HG02798 (cell line): ENCODE data around the gene USP32.

ENCODE experiments used
- ATAC-seq: cut with Tn5 transposase; IDR thresholded peaks from one replicate; pipeline ENCODE4 v1.9.1; 2021; ENCODE audit warnings: mild to moderate bottlenecking; ENCODE audit not compliant: unreplicated experiment, poor library complexity

USP32 gene

DNA sequence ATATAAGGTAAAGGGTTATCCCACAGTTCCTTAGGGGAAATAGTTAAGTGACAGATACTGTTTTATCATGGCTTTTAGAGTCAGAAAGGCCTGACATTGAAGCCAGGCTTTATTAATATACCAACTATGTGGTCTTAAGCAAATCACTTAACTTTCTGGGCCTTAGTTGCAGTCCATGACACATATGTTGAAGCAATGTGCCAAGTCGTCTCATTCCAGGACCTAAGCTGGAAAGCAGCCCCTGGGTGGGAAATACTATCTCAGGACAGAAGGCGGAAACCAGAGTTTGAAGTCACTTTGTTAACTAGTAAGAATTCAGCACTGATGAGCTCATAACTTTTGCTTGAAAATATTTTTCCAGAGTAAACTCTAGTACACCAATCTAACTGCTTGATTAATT, 80.0 kb downstream of the USP32 start:
- no peak for ATAC-seq

DNA sequence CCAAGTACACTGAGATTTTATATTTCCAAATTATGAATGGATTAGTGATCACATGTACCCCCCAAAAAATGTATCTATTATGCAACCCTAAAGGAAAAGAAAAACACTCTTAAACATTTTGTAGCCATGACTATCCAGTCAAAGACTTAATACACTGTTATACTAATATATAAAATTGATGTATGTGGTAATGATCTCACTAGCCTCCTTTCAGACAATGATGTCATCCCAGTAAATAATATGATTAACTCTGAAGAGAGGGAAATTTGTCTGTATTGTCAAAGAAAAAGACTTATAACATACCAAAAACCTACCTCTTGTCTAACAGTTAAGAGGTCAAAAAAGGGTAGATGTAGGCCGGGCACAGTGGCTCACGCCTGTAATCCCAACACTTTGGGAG, 80.7 kb downstream of the USP32 start:
- no peak for ATAC-seq

DNA sequence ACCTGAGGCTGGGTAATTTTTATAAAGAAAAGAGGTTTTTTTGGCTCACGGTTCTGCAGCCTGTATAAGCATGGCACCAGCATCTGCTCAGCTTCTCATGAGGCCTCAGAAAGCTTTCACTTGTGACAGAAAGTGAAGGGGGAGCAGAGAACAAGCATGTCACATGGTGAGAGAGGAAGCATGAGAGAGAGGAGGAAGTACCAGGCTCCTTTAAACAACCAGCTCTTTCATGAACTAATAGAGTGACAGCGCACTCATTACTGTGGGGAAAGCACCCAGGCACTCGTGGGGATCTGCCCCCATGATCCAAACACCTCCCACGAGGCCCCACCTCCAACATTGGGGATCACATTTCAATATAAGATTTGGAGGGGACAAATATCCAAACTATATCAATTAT, 86.8 kb downstream of the USP32 start:
- ATAC-seq = peak; percentile 80

GRCh38 chr17:60304502-60304901, 87.4 kb downstream of the USP32 start:
- no peak for ATAC-seq

DNA sequence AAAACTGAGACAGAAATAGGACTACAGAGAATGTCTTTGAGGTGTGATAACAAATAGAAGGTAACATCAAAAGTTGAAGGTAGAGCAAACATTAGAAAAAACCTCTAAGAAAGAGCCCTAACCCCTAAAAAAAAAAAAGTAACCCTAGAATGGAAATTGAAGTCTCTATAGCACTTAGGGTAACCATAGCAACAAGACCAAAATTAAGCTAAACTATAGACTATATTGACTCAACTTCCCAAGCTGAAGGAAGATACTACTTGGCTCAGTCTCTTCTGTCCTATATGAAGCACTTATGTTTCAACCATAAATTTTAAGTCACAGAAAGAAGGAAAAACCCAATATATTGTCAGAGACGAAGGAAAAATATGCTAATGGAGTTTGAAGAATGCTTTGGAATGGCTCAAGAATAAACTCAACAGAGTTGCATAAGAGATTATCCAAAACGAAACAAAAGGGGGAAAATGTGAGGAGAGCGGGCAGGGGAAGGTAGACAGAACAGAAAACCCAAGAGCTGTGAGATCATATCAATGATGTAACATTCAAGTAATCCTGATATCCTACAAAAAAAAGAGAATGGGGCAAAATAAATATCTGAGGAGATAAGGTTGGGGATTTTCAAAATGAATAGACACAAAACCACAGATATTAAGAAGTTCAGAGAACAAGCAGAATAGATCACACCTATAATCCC, 88.4 kb downstream of the USP32 start:
- no peak for ATAC-seq

- ATAC-seq = no peak
These were observed 90.3 kb downstream of the USP32 start for GRCh38 chr17:60301649-60302048.

DNA sequence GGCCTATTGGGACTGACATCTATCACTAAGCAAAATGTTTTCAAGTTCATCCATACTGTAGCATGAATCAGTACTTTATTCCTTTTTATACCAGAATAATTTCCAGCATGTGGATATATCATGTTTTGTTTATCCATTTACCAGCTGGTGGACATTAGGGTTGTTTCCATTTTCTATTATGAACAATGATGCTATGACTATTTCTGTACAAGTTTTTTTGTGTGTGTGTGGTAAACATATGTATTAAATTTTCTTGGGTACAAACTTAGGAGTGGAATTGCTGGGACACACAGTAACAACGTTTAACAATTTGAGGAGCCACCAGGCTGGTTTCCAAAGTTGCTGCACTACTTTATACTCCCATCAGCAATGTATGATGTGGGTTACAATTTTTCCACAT, 91.0 kb downstream of the USP32 start:
- no peak for ATAC-seq

GRCh38 chr17:60300011-60300410, 91.9 kb downstream of the USP32 start:
- ATAC-seq = no peak

GRCh38 chr17:60297760-60298401, 94.1 kb downstream of the USP32 start:
- no peak for ATAC-seq

DNA sequence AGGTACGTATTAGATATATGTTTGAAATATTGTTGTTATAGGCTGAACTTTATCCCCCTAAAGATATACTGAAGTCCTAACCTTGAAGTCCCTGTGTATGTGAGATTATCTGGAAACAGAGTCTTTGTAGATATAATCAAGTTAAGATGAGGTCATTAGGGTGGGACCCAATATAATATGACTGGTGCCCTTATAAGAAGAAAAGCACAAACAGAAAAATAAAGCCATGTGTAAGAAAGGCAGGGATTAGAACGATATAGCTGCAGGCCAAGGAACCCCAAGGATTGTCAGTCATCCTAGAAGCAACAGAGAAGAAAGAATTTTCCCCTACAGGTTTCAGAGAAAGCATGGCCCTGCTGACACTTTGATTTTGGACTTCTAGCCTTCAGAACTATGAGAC, 95.8 kb downstream of the USP32 start:
- no peak for ATAC-seq

DNA sequence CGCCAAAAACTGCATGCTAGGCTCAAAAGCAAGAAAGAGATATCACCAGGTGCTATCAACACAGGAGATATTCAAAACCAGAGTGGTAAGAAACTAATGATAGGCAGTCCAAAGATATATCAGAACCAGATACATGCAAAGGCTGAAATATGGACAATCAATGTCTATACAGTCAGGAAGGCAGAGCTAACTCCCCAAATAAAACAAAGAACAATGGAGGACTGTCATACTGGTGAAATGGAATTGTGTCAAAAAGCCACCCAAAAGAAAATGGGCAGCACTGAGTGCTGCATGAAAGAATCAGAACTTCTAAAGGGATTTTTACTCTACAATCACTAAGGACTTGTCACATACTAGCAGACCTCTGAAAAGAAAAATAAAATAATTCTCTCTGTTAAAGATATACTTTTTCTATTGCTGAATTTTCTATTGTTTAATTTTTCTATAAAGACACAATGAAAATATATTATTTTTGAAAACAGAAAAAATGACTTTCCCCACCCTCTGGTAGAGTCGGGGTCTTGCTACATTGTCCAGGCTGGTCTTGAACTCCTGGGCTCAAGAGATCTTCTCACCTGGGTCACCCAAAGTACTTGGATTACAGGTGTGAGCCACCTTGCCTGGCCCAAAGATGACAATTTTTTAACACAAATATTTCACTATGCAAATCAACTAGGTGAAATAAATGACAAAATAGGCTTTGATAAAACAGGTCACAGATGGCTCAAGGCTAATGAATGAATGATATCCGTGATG, 98.2 kb downstream of the USP32 start:
- no peak for ATAC-seq

- no peak for ATAC-seq
These were observed 99.2 kb downstream of the USP32 start for GRCh38 chr17:60292697-60293096.

GRCh38 chr17:60284709-60285108, 107.2 kb downstream of the USP32 start:
- ATAC-seq = no peak

GRCh38 chr17:60283816-60284215, 108.1 kb downstream of the USP32 start:
- no peak for ATAC-seq

DNA sequence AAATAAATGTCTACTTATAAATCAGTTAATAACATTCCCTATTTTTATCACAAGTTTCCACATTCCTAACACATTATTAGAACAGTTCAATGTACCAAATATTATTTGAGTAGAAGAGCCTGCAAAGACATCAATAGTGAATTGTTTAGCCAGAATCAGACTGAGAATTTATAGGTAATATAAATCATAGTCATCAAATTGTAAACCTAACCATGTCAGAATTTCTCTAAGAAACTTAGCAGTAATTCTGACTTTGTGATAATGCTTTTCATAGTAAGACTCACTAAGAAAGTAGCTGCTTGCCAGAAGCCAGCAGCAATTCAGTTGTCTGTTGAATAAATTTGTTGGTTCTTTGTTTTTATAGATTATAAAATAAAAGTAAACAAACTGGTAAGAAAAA, 111.3 kb downstream of the USP32 start:
- no peak for ATAC-seq

GRCh38 chr17:60278237-60278636, 113.7 kb downstream of the USP32 start:
- no peak for ATAC-seq

GRCh38 chr17:60277258-60277657, 114.7 kb downstream of the USP32 start:
- ATAC-seq = no peak

DNA sequence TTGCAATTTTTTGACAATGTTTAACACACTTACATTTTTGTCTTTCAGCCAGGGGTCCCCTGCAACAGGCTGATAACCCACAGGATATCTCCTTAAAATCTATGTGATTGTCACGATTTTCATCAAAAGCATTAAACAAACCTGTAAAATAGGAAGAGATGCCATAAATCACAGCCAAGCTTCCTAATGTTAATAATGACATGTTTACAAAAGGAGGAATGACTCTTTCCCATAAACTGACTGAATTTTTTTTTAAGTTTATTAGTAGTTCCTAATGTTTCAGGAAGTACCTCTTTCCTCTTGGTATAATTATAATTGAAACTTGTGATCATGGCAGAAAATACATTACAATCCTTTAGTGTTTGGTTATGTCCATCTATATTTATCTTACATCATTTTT, 122.5 kb downstream of the USP32 start:
- ATAC-seq = no peak

- ATAC-seq = no peak
These were observed 131.4 kb downstream of the USP32 start for GRCh38 chr17:60260540-60260939.

DNA sequence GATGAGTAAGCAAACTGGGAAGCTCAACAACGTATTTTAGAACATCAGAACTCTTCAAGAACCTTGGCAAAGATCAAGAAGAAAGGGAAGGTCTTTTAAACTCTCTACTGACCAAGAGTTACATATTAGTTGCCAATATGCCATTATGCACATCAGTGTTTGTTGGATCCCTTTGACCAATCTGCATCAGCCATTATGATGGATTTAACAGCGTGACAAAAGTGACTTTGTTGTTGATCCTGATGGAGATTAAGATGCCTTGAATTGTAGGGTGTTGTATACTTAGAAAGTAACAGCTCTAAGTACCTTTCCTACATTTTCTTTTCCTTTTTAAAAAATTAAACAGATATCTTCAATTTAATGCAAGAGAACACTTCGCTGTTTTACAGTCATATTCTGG, 133.6 kb downstream of the USP32 start:
- no peak for ATAC-seq

DNA sequence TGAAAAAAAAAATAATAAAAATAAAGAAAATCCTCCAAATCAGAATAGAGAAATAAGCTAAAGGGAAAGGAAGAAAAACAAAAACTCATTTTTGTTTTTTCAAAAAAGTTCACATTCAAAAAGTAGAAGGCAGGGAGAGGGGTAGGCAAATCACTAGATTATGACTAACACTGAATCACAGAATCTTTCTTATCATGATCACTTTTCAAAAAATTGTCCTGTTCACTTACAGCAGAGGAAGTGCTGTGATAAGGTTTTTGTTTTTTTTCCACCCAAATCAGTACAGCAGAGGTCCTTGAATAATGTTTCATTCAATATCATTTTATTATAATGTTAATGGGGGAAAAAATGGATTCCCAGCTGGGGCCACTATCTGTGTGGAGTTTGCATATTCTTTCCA, 135.8 kb downstream of the USP32 start:
- no peak for ATAC-seq

DNA sequence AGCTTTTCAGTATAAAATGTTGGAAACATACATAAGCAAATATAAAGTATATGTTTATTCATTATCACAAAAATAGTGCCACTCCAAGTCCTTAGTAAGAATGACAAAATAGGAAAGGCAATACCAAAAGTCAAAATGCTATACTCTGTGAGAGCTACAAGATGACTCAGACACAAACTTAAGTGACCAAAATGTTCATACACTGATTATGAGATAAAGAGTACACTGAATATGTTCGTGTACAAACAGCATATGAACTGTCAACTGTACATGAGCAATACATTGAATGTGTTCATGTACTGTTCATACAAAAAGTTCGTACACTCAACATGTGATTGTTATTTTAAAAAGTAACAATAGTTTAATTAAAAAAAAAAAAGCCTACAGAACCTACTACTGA, 138.9 kb downstream of the USP32 start:
- ATAC-seq = no peak
